HS-27A (cell line): ENCODE results near the gene PDXK.

ENCODE experiments used
- DNase-seq: peaks from one replicate; pipeline ENCODE4 v3.0.0-alpha.2; 2012; ENCODE audit warnings: low read depth, missing footprints

Gene PDXK

GRCh38 chr21:43743947-43744346 lies 25.0 kb downstream of the PDXK start:
- no peak for DNase-seq

GRCh38 chr21:43744725-43745124 lies 25.8 kb downstream of the PDXK start:
- DNase-seq = no peak

DNA sequence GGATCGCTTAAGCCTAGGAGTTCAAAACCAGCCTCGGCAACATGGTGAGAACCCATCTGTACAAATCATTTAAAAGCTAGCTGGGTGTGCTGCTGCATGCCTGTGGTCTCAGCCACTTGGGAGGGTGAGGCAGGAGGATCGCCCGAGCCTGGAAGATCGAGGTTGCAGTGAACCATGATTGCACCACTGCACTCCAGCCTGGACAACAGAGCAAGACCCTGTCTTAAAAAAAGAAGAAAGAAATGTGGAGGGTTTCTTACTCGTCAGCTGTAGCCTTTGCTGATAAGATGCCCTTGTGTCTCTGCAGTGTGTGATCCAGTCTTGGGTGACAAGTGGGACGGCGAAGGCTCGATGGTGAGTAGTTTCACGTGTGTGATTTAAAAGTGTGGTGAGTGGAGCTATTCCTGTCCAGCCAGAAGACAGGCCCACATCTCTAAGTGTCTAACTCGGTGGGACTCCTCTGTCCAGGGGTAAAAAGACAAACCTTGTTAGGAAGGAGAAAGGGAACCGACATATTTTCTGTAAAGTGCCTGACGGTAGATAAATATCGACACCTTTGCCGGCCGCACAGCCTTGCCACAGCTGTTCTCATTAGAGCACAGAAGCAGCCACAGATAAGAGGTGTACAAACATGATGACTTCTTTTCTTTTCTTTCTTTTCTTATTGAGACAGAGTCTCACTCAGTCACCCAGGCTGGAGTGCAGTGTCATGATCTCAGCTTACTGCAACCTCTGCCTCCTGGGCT lies 27.0 kb downstream of the PDXK start:
- DNase-seq = no peak

DNA sequence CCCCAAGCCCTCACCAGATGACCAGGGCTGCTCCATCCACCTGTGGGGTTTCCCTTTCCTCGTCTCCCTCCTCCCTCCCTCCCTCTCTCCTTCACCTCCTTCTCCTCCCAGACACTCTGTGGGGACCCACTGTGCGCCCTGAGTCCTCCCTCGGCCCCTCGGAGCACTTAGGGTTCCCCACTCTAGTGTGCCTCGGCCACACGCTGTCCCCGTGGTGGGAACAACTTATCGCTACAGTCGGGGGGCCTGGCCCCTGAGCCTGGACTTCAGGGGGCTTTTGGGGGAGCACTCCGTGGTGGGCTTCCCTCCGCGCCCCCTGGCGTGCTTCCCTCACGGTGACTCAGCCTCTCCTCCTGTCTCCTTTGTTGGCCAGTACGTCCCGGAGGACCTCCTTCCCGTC lies 29.7 kb downstream of the PDXK start:
- DNase-seq = no peak

- DNase-seq = no peak
Measured at GRCh38 chr21:43749651-43750262, 30.8 kb downstream of the PDXK start.

DNA sequence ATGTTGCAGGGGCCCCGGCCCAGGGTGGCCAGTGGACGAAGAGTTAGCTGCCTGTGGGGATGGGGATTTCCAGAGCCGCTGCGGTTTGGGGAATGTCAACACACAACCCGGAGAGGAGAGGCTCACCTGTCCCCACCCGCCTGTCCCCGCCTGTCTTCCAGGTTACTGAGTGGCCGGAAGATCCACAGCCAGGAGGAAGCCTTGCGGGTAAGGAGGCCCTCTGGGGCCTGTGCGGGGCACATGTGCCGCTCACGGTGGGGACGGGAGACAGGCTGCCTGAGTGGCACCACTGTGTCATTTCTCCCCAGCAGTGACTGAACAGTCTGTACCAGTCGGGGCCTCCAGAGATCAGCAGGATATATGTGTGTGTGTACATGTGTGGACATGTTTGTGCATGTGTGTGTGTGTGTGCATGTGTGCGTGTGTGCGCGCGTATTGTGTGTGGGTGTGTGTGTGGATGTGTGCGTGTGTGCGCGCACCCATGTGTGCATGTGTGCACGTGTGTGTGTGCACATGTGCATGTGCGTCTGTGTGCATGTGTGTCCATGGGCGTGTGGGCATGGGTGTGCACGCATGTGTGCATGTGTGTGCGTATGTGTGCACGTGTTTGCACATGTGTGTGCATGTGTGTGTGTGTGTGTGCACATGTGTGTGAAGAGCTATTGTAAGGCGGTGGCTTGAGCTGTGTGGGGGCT lies 31.6 kb downstream of the PDXK start:
- DNase-seq = no peak

- DNase-seq = no peak
Measured at GRCh38 chr21:43751955-43752591, 33.1 kb downstream of the PDXK start.

GRCh38 chr21:43752758-43753438 lies 34.0 kb downstream of the PDXK start:
- no peak for DNase-seq

GRCh38 chr21:43753439-43753799 lies 34.5 kb downstream of the PDXK start:
- no peak for DNase-seq

DNA sequence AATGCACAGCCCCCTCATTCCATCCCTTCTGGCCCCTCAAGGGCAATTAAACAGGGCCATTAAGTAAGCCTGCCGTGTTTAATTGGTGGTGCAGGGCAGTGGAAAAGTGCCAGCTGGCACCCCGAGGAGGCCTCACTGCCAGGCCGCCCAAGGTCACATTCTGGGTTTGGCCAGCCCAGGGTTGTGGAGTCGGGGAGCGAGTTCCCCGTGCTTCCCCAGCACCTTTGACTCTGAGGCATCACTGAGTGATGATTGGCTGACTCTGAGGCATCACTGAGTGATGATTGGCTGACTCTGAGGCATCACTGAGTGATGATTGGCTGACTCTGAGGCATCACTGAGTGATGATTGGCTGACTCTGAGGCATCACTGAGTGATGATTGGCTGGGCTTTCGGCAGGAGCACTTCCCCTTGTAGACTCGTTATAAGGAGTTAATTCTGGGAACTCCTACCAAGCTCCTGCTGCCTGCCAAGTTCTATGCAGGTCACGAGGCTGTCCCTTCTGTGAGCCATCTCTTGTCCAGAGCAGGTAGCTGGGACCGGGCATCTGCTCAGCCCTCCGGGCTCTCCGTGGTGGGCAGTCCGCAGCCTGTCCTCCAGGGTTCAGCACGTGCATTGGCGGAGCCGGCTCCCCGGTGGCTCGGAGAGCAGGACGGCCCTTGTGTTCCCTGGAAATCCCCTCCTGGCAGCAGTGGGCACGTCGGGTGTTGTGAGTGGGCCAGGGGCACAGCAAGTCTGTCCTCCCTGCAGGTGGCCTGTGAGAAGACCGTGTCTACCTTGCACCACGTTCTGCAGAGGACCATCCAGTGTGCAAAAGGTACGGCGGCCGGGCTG lies 36.2 kb downstream of the PDXK start:
- DNase-seq = no peak

DNA sequence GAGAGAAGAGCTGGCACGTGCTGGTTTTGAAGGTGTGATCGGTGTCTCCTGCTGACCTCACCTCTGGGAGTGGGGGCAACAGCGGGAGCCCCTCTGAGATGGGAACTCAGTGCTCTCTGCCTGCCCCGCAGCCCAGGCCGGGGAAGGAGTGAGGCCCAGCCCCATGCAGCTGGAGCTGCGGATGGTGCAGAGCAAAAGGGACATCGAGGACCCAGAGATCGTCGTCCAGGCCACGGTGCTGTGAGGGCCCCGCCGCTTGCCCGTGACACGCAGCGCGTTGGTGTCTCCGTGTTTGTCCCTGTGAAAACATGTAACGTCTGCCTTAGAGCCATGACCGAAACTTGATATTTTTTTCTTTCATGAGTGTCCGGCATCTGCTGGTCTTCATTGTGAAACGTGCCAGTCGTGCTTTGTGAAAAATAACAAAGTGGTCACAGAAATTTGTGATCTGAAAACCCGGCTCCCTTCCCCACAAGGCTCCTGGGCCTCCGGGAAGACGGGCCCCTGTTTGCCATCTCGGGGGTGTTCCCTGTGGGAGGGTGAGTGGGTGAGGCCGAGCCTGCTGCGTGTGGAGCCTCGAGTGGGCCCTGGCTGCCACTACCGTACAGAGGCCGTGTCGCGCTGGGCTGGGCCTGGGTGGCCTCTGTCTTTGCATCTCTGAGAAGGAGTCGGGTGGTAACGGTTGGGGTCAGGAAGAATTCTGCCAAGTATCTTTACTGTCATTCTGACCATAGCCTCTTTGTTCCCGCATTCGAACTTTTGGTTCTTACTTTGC lies 37.1 kb downstream of the PDXK start:
- DNase-seq = no peak

GRCh38 chr21:43757601-43758000 lies 38.7 kb downstream of the PDXK start:
- DNase-seq = no peak

GRCh38 chr21:43758111-43758641 lies 39.2 kb downstream of the PDXK start:
- no peak for DNase-seq

DNA sequence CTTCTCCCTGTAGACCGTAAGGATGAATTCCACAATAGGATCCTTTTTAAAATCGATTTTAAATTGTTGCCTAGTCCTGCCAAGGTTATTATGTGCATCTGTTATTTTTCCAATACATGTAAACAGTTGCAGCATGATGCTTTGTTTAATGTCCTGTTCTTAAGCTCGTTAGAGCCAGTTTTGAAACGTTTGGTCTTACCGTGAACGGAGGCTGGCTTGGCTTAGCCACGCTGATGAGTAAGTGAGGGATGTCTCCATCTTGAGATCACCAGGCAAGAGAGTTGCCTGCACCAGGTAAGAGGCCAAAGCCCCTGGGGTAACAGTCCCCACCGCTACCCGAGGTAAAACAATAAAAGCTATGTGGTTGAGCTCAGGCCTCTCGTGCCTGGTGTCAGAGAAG lies 39.9 kb downstream of the PDXK start:
- DNase-seq = no peak

- no peak for DNase-seq
Measured at GRCh38 chr21:43759651-43760050, 40.7 kb downstream of the PDXK start.

GRCh38 chr21:43760391-43760958 lies 41.5 kb downstream of the PDXK start:
- no peak for DNase-seq

GRCh38 chr21:43761886-43762285 lies 43.0 kb downstream of the PDXK start:
- DNase-seq = no peak

DNA sequence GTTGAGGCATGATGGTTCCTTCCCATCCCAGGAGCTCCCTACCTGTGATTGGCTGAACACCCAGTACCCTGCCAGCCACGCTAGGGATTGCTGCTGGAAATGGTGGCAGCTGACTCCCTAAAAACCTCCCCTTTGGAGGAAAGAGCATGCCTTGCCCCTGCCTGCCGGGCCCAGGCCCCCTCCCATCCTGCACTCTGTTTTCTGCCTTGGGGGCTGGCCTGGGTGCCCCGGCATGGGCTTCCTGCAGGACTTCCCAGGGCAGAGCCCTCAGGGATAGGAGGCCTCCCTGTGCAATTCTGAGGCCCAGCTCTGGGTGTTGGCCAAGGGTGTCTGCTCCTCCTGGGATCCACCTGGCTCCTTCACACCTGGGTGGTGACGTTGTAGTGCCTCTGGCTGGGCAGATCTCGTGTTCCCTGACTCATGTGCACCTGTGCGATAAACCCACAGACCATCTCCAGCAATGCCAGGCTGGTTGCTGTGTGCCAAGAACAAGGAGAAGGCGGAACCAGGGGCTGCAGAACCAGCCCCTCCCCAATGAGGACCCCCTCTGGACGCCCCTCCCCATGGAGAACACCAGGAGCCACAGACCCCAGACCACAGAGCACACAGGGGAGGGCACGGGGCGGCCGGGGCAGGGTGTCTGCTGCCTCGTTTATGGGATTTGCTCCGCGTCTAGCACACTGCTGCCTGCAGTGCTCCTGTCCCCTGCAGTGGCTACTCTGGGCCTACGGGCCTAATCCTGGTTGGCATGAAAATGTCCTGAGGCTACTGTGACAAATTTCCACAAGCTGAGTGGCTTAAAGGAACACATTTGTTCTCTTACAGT lies 43.6 kb downstream of the PDXK start:
- no peak for DNase-seq

GRCh38 chr21:43763901-43764523 lies 45.1 kb downstream of the PDXK start:
- DNase-seq = no peak
